Measurements from ENCODE around the gene CNGA4. TPM values are rescaled to one million over a fixed set of nuclear protein-coding genes. Genes with fewer than 3 reads are reported as not detected.

CNGA4 gene
- total RNA-seq, 1 experiment from 2014 or later, result 0.27 TPM

- Histone ChIP-seq H3K27ac (ENCODE audit: low read depth, low read length) (no peak overlapping the region), H3K9me3 (ENCODE audit: control insufficient read depth in 1 of 2, insufficient read depth in 1 of 2, low read depth in 1 of 2, low read length in 2 of 2) (no peaks in the 10 kb centered on the region), H2AFZ (ENCODE audit: low read depth, low read length, poor library complexity, severe bottlenecking) (no peak overlapping the region), H3K4me3 (replicated peaks in 1 of 2; ENCODE audit: low read depth in 1 of 2, low read length in 2 of 2) (no peak overlapping the region), H3K79me2 (ENCODE audit: insufficient read depth, low read length) (no peaks in the 10 kb centered on the region), H3K27me3 (ENCODE audit: insufficient read depth, low read length) (peaks cover 5% of the 10 kb centered on the region; the same call in 1 of the 2 replicates), H4K20me1 (ENCODE audit: insufficient read depth) (no peaks in the 10 kb centered on the region), H3K36me3 (ENCODE audit: control insufficient read depth in 1 of 2, insufficient read depth in 2 of 2, low read length in 2 of 2) (no peaks in the 10 kb centered on the region; a peak in 1 of 4 replicates), H3K9ac (ENCODE audit: low read length) (no peak overlapping the region), H3K9me2 (ENCODE audit: insufficient read depth) (no peaks in the 10 kb centered on the region), H3K4me2 (ENCODE audit: low read length) (no peak overlapping the region), H3K4me1 (ENCODE audit: control insufficient read depth in 1 of 2, insufficient read depth in 2 of 2, low read length in 2 of 2) (no peaks in the 10 kb centered on the region)
- ChIA-PET POLR2A (no interaction called here), CTCF (no interaction called here), RAD21 (ENCODE audit: low non-redundant PET in 1 of 2, low total read pairs in 2 of 2, uncharacterized antibody in 2 of 2, unreplicated experiment in 2 of 2) (no interaction called here)
- TF ChIP-seq POLR2A (IDR thresholded peaks at IDR 0.05; ENCODE audit: borderline replicate concordance, extremely low read depth, insufficient read depth, insufficient read length) (no peak), FOSL1 (IDR thresholded peaks at IDR 0.05; ENCODE audit: low read depth) (no peak), CEBPB (IDR thresholded peaks at IDR 0.05; ENCODE audit: low read depth) (no peak), ELF1 (IDR thresholded peaks at IDR 0.05; ENCODE audit: borderline replicate concordance, low read depth) (no peak), EZH2 (IDR thresholded peaks at IDR 0.05) (no peak), SIN3A (IDR thresholded peaks at IDR 0.05; ENCODE audit: low read depth) (no peak), ZBTB33 (IDR thresholded peaks at IDR 0.05; ENCODE audit: extremely low read depth, insufficient replicate concordance, low read length) (no peak), TCF7L2 (IDR thresholded peaks at IDR 0.05; ENCODE audit: borderline replicate concordance, extremely low read depth, insufficient read depth, insufficient read length) (no peak), SRF (IDR thresholded peaks at IDR 0.05; ENCODE audit: low read depth) (no peak), REST (IDR thresholded peaks at IDR 0.05; ENCODE audit: low read depth) (no peak), EZH2phosphoT487 (IDR thresholded peaks at IDR 0.05; ENCODE audit: borderline replicate concordance) (no peak), JUND (IDR thresholded peaks at IDR 0.05) (no peak), ZFX (IDR thresholded peaks at IDR 0.05) (no peak), YY1 (IDR thresholded peaks at IDR 0.05; ENCODE audit: extremely low read depth, insufficient replicate concordance, low read depth, low read length) (no peak), POLR2AphosphoS5 (IDR thresholded peaks at IDR 0.05; ENCODE audit: low read depth, low read length) (no peak), SP1 (IDR thresholded peaks at IDR 0.05; ENCODE audit: low read depth) (no peak), EGR1 (IDR thresholded peaks at IDR 0.05; ENCODE audit: low read depth) (no peak)
- TF ChIP-seq, protein P1, sequence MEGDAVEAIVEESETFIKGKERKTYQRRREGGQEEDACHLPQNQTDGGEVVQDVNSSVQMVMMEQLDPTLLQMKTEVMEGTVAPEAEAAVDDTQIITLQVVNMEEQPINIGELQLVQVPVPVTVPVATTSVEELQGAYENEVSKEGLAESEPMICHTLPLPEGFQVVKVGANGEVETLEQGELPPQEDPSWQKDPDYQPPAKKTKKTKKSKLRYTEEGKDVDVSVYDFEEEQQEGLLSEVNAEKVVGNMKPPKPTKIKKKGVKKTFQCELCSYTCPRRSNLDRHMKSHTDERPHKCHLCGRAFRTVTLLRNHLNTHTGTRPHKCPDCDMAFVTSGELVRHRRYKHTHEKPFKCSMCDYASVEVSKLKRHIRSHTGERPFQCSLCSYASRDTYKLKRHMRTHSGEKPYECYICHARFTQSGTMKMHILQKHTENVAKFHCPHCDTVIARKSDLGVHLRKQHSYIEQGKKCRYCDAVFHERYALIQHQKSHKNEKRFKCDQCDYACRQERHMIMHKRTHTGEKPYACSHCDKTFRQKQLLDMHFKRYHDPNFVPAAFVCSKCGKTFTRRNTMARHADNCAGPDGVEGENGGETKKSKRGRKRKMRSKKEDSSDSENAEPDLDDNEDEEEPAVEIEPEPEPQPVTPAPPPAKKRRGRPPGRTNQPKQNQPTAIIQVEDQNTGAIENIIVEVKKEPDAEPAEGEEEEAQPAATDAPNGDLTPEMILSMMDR (IDR thresholded peaks at IDR 0.05 in 2 of 3, conservative IDR thresholded peaks at IDR 0.05 in 1 of 3; ENCODE audit: borderline replicate concordance in 1 of 3, insufficient read depth in 1 of 3, low read depth in 2 of 3, low read length in 2 of 3), result no peak
- TF ChIP-seq, protein P2, sequence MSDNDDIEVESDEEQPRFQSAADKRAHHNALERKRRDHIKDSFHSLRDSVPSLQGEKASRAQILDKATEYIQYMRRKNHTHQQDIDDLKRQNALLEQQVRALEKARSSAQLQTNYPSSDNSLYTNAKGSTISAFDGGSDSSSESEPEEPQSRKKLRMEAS (IDR thresholded peaks at IDR 0.05), result no peak
- ATAC-seq, result no peak
- BruUV-seq (replicated peaks), result no TSS peak
- intact Hi-C loops (cut with micrococcal nuclease), result no loop called here
- no peak for DNase-seq (ENCODE audit: low read depth, low spot score)
Observed at GRCh38 chr11:6203327-6203726, 35.6 kb upstream of the CNGA4 start.

All from HCT116 (cell line).